GM19397 (cell line): ENCODE results near the gene OTOP3.
"Not testable (repeated sequence)": the region's sequence is repeated elsewhere in the genome, so short reads cannot be mapped to it uniquely, and the experiment has no call there.

Experiments used
- ATAC-seq: cut with Tn5 transposase; IDR thresholded peaks from one replicate; pipeline ENCODE4 v1.9.1; 2021; ENCODE audit warnings: mild to moderate bottlenecking, moderate library complexity; ENCODE audit not compliant: unreplicated experiment

The OTOP3 gene

GRCh38 chr17:74959826-74960515 lies 24.3 kb downstream of the OTOP3 start:
- no peak for ATAC-seq

- no peak for ATAC-seq
Observed at GRCh38 chr17:74960570-74961342, 25.1 kb downstream of the OTOP3 start.

- no peak for ATAC-seq
Observed at GRCh38 chr17:74961657-74962350, 26.1 kb downstream of the OTOP3 start.

- ATAC-seq, result no peak
Observed at GRCh38 chr17:74962622-74963394, 27.1 kb downstream of the OTOP3 start.

GRCh38 chr17:74963656-74964055 lies 28.0 kb downstream of the OTOP3 start:
- ATAC-seq, result no peak

GRCh38 chr17:74964246-74964761 lies 28.6 kb downstream of the OTOP3 start:
- ATAC-seq, result no peak

- ATAC-seq, result no peak
Observed at GRCh38 chr17:74964988-74965622, 29.4 kb downstream of the OTOP3 start.

GRCh38 chr17:74968361-74968780 lies 32.7 kb downstream of the OTOP3 start:
- no peak for ATAC-seq

GRCh38 chr17:74969501-74969900 lies 33.8 kb downstream of the OTOP3 start:
- ATAC-seq, result not testable (repeated sequence)

GRCh38 chr17:74970395-74970794 lies 34.7 kb downstream of the OTOP3 start:
- ATAC-seq, result no peak

- ATAC-seq, result no peak
Observed at GRCh38 chr17:74971069-74971841, 35.6 kb downstream of the OTOP3 start.

- no peak for ATAC-seq
Observed at GRCh38 chr17:74971842-74972106, 36.1 kb downstream of the OTOP3 start.

- ATAC-seq, result no peak
Observed at GRCh38 chr17:74972107-74972972, 36.6 kb downstream of the OTOP3 start, which contains the start of gene HID1. Gene HID1 (minus strand): TSS chr17:74972759. CDS start chr17:74972656, 103 bp downstream.

- no peak for ATAC-seq
Observed at GRCh38 chr17:74972973-74973328, 37.3 kb downstream of the OTOP3 start.

- no peak for ATAC-seq
Observed at GRCh38 chr17:74975943-74976342, 40.2 kb downstream of the OTOP3 start.

GRCh38 chr17:74977802-74978201 lies 42.1 kb downstream of the OTOP3 start:
- no peak for ATAC-seq

- ATAC-seq, result no peak
Observed at GRCh38 chr17:74978240-74978639, 42.5 kb downstream of the OTOP3 start.

- no peak for ATAC-seq
Observed at GRCh38 chr17:74979408-74980146, 43.9 kb downstream of the OTOP3 start.
